ENCODE data around the gene QPCTL.

The QPCTL gene

GRCh38 chr19:45692187-45693105 lies at the start of gene QPCTL:
QPCTL (plus strand) TSS chr19:45692666; CDS start chr19:45692704, 38 bp downstream.
- ATAC-seq = peak; percentile 93 to 94

GRCh38 chr19:45643024-45643926 lies 49.2 kb upstream of the QPCTL start:
- peak; percentile 63 to 65 for ATAC-seq

GRCh38 chr19:45643927-45644771 lies 48.3 kb upstream of the QPCTL start:
- ATAC-seq = no peak

GRCh38 chr19:45645068-45645630 lies 47.3 kb upstream of the QPCTL start:
- ATAC-seq = no peak

GRCh38 chr19:45645631-45646344 lies 46.7 kb upstream of the QPCTL start:
- ATAC-seq = peak; percentile 14 to 24

- ATAC-seq = no peak
Measured at GRCh38 chr19:45646345-45646698, 46.1 kb upstream of the QPCTL start.

GRCh38 chr19:45650722-45651121 lies 41.7 kb upstream of the QPCTL start:
- ATAC-seq = no peak

GRCh38 chr19:45653634-45654033 lies 38.8 kb upstream of the QPCTL start:
- ATAC-seq = no peak

GRCh38 chr19:45655073-45655472 lies 37.4 kb upstream of the QPCTL start:
- ATAC-seq = no peak

GRCh38 chr19:45657520-45658167 lies 34.8 kb upstream of the QPCTL start:
- no peak for ATAC-seq

GRCh38 chr19:45659096-45659729 lies 33.3 kb upstream of the QPCTL start:
- ATAC-seq = no peak

- no peak for ATAC-seq
Measured at GRCh38 chr19:45660636-45661035, 31.8 kb upstream of the QPCTL start.

- ATAC-seq = no peak
Measured at GRCh38 chr19:45663800-45664199, 28.7 kb upstream of the QPCTL start.

- no peak for ATAC-seq
Measured at GRCh38 chr19:45664575-45664974, 27.9 kb upstream of the QPCTL start.

- peak; percentile 97 to 98 for ATAC-seq
Measured at GRCh38 chr19:45667620-45668341, 24.7 kb upstream of the QPCTL start, which contains the start of gene GIPR. GIPR (plus strand) TSS chr19:45668221; CDS start chr19:45669521, 1,300 bp downstream.

- no peak for ATAC-seq
Measured at GRCh38 chr19:45668342-45668871, 24.1 kb upstream of the QPCTL start.

- ATAC-seq = no peak
Measured at GRCh38 chr19:45670670-45671453, 21.6 kb upstream of the QPCTL start.

- no peak for ATAC-seq
Measured at GRCh38 chr19:45674946-45675345, 17.5 kb upstream of the QPCTL start.

All from activated CD4-positive, CD25-positive, alpha-beta regulatory T cell treated with anti-CD3 and anti-CD28 coated beads, Interleukin-2, amount 50 U/mL, for 24 hours (primary cell).